Measurements from ENCODE around the gene KLHDC10. TPM values are rescaled to one million over a fixed set of nuclear protein-coding genes. Genes with fewer than 3 reads are reported as not detected.

KLHDC10 gene
- polyA plus RNA-seq, 1 experiment, result 29.7 TPM

GRCh38 chr7:130131964-130132875, 61.9 kb downstream of the KLHDC10 start:
- no peaks in the 10 kb centered on the region for H3K27me3 ChIP-seq (ENCODE audit: control insufficient read depth, insufficient read depth, low read length)
- CTCF ChIA-PET, result interaction anchor here (0.5 kb wide), 1 partner anchor 379 kb away, joined by 3 read pairs; no protein-coding TSS in a partner anchor
- DNase-seq (ENCODE audit: low read depth, low spot score), result no peak
- TF ChIP-seq CTCF (IDR thresholded peaks at IDR 0.05; ENCODE audit: low read depth, low read length), result no peak
- H3K4me3 ChIP-seq (ENCODE audit: low read depth, low read length), result no peak overlapping the region
- POLR2A ChIA-PET, result no interaction called here
- no peaks in the 10 kb centered on the region for H3K9me3 ChIP-seq (ENCODE audit: control insufficient read depth, insufficient read depth, low read length)
- H3K27ac ChIP-seq (ENCODE audit: low read depth, low read length), result no peak overlapping the region

GRCh38 chr7:130133029-130133782, 62.9 kb downstream of the KLHDC10 start:
- no peak overlapping the region for H3K4me3 ChIP-seq (ENCODE audit: low read depth, low read length)
- H3K9me3 ChIP-seq (ENCODE audit: control insufficient read depth, insufficient read depth, low read length), result no peaks in the 10 kb centered on the region
- no peak for TF ChIP-seq CTCF (IDR thresholded peaks at IDR 0.05; ENCODE audit: low read depth, low read length)
- DNase-seq (ENCODE audit: low read depth, low spot score), result no peak
- POLR2A ChIA-PET, result interaction anchor here (0.7 kb wide), 1 partner anchor 47 kb away, joined by 3 read pairs; no protein-coding TSS in a partner anchor
- H3K27ac ChIP-seq (ENCODE audit: low read depth, low read length), result no peak overlapping the region
- CTCF ChIA-PET, result no interaction called here
- H3K27me3 ChIP-seq (ENCODE audit: control insufficient read depth, insufficient read depth, low read length), result no peaks in the 10 kb centered on the region

- TF ChIP-seq CTCF (IDR thresholded peaks at IDR 0.05; ENCODE audit: low read depth, low read length), result no peak
- Histone ChIP-seq H3K27ac (ENCODE audit: low read depth, low read length) (no peak overlapping the region), H3K4me3 (ENCODE audit: low read depth, low read length) (no peak overlapping the region), H3K27me3 (ENCODE audit: control insufficient read depth, insufficient read depth, low read length) (no peaks in the 10 kb centered on the region), H3K9me3 (ENCODE audit: control insufficient read depth, insufficient read depth, low read length) (no peaks in the 10 kb centered on the region)
- ChIA-PET CTCF (interaction anchor here (0.6 to 0.9 kb wide), 2 partner anchors 62 to 624 kb away, joined by 3 read pairs; no protein-coding TSS in a partner anchor), POLR2A (interaction anchor here (0.7 kb wide), 1 partner anchor 48 kb away, joined by 3 read pairs; no protein-coding TSS in a partner anchor)
- no peak for DNase-seq (ENCODE audit: low read depth, low spot score)
Observed at GRCh38 chr7:130134106-130134636, 63.8 kb downstream of the KLHDC10 start.

GRCh38 chr7:130134726-130135125, 64.4 kb downstream of the KLHDC10 start:
- no peaks in the 10 kb centered on the region for H3K9me3 ChIP-seq (ENCODE audit: control insufficient read depth, insufficient read depth, low read length)
- no peak for TF ChIP-seq CTCF (IDR thresholded peaks at IDR 0.05; ENCODE audit: low read depth, low read length)
- no peaks in the 10 kb centered on the region for H3K27me3 ChIP-seq (ENCODE audit: control insufficient read depth, insufficient read depth, low read length)
- H3K4me3 ChIP-seq (ENCODE audit: low read depth, low read length), result no peak overlapping the region
- H3K27ac ChIP-seq (ENCODE audit: low read depth, low read length), result no peak overlapping the region
- DNase-seq (ENCODE audit: low read depth, low spot score), result no peak
- POLR2A ChIA-PET, result no interaction called here
- CTCF ChIA-PET, result interaction anchor here (0.9 kb wide), 1 partner anchor 624 kb away, joined by 3 read pairs; no protein-coding TSS in a partner anchor
